Cardiac fibroblast (primary cell): ENCODE data around the gene PRPSAP1.
A peak's percentile ranks its signal among the peaks of the same experiment; 100 is the strongest.

ENCODE experiments used
- DNase-seq, 2 donors: peaks; one replicate each; pipeline versions ENCODE4 v3.0.0 to v3.0.0-alpha.2; 2010; ENCODE audit warnings: low read depth in 2 of 2
- H3K4me3 ChIP-seq, 2 donors: replicated peaks in 1 of 2; 1 replicate in 1 of 2; 2 replicates in 1 of 2; pipeline ENCODE4 v1.5.1; 2011; ENCODE audit warnings: low read depth in 2 of 2, low read length in 2 of 2, mild to moderate bottlenecking in 2 of 2, moderate library complexity in 1 of 2
- CTCF ChIP-seq: IDR thresholded peaks from one replicate; pipeline ENCODE4 v1.5.1; 2011; ENCODE audit warnings: low read depth, mild to moderate bottlenecking, low read length, inconsistent platforms

Gene PRPSAP1

GRCh38 chr17:76371656-76372628 is 18.2 kb upstream of the PRPSAP1 start:
- no peak for TF ChIP-seq CTCF
- no peak overlapping the region for H3K4me3 ChIP-seq
- DNase-seq = peak; percentile 94 to 100

- TF ChIP-seq CTCF = peak; percentile 48
- DNase-seq = peak; percentile 92 to 99
- no peak overlapping the region for H3K4me3 ChIP-seq
Measured at GRCh38 chr17:76370261-76370993, 16.7 kb upstream of the PRPSAP1 start.

DNA sequence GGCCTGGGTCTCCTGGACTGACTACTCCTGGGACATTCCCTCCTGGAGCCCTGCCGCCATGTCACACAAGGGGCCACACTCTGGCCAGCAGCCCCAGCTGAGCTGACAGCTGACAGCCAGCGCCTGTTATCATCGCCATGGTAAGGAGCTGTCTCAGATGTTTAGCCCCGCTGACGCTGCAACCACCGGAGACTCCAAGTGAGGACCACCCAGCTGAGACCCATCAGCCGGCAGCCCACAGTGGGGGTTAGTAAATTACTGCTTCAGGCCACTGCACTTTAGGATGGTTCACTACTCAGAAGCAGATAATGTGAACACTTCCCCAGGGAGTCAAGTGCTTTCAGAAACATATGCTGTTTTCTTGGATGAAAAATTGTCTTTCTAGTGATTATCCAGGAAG is 16.1 kb upstream of the PRPSAP1 start:
- no peak overlapping the region for H3K4me3 ChIP-seq
- TF ChIP-seq CTCF = no peak
- DNase-seq = no peak

- no peak for DNase-seq
- H3K4me3 ChIP-seq = no peak overlapping the region
- no peak for TF ChIP-seq CTCF
Measured at GRCh38 chr17:76369379-76369778, 15.7 kb upstream of the PRPSAP1 start.

GRCh38 chr17:76368545-76368944 is 14.8 kb upstream of the PRPSAP1 start:
- no peak for TF ChIP-seq CTCF
- DNase-seq = no peak
- H3K4me3 ChIP-seq = no peak overlapping the region

DNA sequence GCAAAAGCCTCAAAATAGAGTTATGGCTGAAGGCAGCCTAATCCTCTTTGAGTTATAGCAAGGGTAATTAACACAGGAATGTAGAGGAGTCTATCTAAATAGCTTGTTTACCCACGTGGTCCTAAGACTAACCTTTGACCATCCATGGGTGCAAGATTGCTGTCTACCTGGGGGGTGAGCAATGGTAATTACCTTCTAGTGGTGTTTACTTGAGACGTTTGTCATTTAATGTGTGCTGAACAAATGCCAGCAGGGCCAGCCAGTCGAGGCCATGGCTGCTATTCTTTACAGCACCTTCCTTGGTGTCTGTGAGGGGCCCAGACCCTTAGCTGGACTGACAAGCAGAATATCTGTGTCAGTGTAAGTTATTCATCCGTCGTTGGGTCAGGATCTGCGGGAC is 13.9 kb upstream of the PRPSAP1 start:
- no peak overlapping the region for H3K4me3 ChIP-seq
- DNase-seq = no peak
- TF ChIP-seq CTCF = no peak
